OCI-M1 (cell line): Measurements from ENCODE around the gene CYB5R3.

Source experiments
- DNase-seq: peaks from one replicate; lab custom pipeline; 2025; lab: John Stamatoyannopoulos, UW

Gene CYB5R3

DNA sequence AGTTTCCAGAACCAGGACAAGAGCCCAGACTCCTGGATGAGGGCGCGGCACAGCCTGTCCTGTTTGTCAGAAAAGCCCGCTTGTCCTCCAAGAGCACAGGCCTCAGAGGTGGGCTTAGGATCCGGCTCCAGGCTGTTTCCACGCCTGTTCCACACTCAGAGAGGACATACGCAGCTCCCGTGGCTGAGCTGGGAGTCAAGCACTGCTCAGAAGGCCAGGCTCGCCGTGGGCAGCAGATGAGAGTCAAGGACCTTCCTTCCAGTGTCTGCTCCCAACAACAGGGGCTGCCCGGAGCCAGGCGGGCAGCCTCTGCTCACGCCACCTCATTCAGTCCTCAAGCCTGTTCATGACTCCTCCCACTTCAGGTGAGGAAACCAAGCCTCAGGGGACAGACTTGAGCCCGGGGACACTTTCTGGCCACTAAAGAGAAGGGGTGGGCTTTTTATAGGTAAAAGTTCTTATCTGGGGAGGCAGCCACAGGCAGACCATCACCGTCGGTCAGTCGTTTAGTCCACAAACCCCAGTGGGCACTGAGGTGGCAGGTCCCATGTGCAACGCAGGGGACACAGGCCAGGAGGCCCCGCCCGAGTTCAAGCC, 3.8 kb downstream of the CYB5R3 start:
- DNase-seq, result no peak

GRCh38 chr22:42644422-42645340, 4.5 kb downstream of the CYB5R3 start:
- DNase-seq, result no peak

GRCh38 chr22:42643634-42644421, 5.4 kb downstream of the CYB5R3 start:
- DNase-seq, result no peak

DNA sequence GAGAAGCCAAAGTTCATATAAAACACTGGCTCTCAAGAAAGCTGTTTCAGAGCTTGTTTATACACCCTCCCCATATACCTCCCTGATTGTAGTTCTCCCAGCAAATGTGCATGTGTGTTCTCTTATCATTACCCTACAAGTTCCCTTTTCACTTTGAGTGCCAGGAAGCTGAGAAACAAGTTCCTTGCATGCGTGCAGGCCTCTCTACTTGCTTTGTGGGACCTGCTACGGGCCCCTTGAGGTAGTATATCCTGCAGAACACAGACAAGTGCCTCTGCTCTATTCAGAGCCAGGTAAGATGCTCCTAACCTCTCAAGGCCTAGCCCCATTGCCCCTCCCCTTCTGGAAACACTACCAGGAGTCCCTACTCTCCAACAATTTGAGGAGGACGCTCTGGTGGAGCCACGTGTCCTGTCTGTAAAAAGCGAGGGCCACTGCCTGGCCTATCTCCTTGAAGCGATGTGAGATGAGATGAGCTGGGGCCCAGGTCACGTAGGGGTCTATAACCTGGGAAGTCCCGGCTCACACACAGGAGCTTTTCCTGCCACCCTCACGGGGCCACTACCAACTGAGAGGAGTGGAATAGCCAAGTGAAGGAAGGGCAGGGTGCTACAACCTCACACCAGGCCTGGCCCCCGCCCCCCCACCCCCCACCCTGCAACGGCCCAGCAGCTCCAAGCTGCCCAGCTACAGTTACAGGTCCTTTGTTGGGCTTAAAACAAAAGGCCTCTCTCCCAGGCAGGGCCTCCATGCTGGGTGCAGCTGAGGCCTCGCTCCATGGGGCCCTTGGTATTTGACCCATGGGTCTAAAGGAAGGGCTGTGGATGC, 6.2 kb downstream of the CYB5R3 start:
- DNase-seq, result peak; percentile 72

DNA sequence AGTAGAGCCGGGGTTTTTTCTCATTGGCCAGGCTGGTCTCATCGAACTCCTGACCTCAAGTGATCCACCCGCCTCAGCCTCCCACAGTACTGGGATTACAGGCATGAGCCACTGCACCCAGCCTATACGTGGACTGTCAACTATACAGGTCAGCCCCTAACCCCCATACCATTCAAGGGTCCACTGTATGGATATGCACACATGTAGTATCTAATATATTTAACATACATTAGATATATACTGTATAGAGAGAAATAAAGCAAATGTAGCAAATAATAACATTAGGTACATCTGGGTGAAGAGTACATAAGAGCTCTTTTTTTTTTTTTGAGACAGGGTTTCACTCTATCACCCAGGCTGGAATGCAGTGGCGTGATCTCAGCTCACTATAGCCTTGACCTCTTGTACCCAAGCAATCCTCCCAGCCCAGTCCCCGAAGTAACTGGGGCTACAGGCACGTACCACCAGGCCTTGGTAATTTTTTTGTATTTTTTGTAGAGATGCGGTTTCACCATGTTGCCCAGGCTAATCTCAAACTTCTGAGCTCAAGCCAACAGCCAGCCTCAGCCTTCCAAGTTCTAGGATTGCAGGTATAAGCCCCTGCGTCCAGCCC, 7.3 kb downstream of the CYB5R3 start:
- no peak for DNase-seq

DNA sequence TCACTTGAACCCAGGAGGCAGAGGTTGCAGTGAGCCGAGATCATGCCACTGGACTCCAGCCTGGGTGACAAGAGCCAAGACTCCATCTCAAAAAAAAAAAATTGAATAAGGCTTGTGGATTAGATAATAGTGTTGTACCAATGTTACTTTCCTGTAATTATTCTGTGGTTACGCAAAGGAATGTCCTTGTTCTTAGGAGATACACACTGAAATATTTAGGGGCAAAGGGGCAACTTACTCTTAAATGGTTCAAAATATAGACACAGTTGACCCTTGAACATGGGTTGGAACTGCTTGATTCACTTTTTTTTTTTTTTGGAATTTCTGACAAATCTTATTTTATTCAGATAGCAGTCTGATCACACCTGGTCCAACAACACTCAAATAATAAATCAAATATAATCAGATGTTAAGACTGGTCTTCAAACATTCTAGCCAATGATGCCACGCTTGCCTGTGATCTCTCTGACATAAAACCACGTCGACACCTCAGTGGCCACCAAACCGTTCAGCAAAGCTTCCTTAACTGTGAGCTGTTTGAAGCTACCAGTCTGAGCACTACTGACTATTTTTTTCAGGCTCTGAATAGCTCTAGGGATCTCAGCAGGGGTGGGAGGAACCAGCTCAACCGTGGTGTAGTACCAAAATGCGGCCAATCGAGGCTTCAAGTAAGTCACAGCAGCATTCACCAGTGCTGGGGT, 9.5 kb downstream of the CYB5R3 start:
- DNase-seq, result no peak

- DNase-seq, result no peak
Measured at GRCh38 chr22:42637555-42637954, 11.6 kb downstream of the CYB5R3 start.

DNA sequence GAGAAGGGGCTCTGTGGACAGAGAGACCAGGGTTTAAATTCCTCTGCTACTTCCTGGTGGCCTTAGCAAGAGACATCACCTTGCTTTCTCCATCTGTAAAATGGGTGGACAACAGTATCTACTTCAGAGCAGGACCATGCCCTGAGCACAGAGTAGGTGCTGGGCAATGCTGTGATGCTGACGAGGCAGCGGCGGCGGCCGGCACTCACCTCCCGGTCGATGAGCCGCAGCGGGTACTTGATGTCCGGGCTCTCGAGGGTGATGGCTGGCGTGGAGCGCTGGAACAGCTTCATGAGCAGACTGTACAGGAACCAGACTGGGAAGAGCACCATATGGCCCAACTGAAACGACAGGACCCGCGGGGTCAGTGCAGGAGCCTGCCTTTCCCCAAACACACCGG, 12.7 kb downstream of the CYB5R3 start:
- no peak for DNase-seq

DNA sequence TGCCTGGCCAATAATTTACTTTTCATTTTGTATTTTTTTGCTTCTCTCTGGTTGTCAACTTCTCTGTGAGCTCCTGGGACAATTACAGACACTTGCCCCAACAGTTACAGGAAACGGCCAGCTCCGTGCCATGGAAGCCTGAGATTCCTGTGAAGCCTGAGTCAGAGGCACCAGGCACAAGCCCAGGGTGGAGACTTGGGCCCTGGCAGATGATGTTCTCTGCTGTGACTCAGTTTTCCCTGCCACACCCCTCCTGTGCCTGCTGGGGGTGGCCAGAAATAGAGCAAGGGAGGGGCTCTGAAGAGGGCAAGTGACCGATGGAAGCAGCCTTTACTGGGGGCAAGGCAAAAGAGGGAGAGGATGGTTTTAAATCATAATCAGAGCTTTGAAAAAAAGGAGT, 13.7 kb downstream of the CYB5R3 start:
- DNase-seq, result no peak

DNA sequence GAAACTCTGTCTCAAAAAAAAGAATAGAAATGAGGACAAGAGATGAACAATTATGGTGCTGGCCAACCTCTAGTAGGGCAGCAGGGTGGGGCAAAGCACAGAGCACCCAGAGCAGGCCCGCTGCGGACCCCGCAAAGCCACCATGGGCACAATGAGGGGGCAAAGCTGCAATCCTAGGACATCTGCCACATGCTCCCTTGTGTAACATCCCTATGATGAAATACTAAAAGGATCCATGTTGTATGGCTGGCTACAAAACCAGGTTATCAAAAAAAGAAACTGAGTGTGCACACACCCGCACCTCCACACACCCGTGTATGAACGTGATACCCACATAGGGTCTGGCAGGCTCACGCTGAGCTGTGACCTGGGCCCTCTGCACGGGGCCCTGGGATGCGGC, 16.2 kb downstream of the CYB5R3 start:
- DNase-seq, result no peak

GRCh38 chr22:42632096-42632495, 17.1 kb downstream of the CYB5R3 start:
- DNase-seq, result no peak

- DNase-seq, result no peak
Measured at GRCh38 chr22:42630901-42631602, 18.1 kb downstream of the CYB5R3 start.

DNA sequence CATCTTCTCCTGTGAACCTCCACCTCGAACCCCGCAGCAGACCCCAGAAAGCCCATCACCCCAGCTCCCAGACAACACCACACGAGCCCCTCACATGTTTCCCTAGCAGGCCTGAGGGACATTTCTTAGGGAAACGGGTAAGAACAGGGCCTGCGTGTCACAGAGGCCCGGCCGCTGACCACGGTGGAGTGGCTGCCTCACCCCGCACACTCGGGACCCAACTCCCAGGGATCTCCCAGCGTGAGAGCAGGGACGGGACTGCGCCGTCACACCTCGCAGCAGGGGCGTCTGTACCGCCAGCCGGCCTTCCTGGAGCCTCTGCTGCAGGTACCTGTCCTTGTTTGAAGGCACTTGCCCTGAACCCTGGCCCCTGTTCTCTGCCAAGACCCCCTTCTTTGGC, 19.0 kb downstream of the CYB5R3 start:
- DNase-seq, result no peak

- DNase-seq, result no peak
Measured at GRCh38 chr22:42627981-42628380, 21.2 kb downstream of the CYB5R3 start.

GRCh38 chr22:42626951-42627625, 22.1 kb downstream of the CYB5R3 start:
- no peak for DNase-seq

DNA sequence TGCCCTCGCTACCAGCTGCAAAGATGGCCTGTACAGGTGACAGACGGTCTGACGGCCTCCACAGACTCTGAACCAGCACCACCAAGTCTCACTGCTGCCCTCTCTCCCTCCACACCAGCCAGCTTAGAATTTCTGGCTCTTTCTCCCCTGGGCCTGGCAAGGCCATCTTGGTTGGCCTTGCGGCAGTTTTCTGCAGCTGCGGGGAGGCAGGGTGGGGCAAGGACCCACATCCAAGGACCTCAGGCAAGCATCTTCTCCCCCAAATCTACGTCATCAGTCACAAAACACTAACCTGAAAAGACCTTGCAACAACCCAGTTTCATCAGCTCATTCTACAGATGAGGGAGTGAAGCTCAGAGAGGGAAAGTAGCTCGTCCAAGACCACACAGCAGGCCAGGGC, 22.8 kb downstream of the CYB5R3 start:
- no peak for DNase-seq

GRCh38 chr22:42625416-42625815, 23.8 kb downstream of the CYB5R3 start:
- DNase-seq, result no peak

- no peak for DNase-seq
Measured at GRCh38 chr22:42624551-42625106, 24.6 kb downstream of the CYB5R3 start.

DNA sequence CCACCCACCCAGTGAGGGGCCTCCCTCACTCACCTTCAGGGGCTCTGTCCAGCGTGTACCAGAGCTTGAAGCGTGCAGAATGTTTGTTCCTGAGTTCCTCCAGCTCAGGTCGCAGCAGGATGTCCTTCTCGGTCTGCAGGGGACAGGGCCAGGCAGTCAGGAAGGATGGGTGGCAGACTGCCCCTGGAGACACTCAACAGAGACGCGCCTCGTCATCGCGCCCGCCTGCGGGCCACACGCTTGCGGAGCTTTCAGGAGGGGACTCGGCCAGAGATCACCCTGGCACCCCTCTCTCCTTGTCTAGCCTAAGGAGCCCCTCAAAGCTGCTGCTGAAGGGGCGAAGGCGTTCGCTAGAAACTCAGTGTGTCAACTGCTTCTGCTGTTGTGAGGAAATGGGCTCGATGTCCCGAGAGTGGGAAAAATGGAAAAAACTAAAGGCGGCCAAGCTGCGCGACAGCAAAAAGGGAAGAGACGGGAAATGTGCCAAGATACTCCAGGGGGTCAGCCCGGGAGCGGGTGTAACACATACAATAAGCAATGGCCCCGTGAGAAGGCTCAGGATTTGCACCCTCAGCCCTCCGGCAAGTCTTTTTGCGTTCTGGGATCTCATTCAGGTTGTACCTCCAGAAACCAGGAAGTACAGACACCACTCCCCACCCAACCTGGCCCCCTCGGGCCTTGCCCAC, 25.3 kb downstream of the CYB5R3 start:
- DNase-seq, result no peak
